NCI-H187 treated with DMSO at 0.1 percent for 48 hours (cell line): ENCODE measurements around the gene DCX.
A peak's percentile ranks its signal among the peaks of the same experiment; 100 is the strongest.

Source experiments
- DNase-seq: peaks from one replicate; lab custom pipeline; 2025; lab: John Stamatoyannopoulos, UW

Gene DCX

GRCh38 chrX:111411983-111412382, at the start of gene DCX:
TSS of gene DCX (minus strand) at chrX:111412192. CDS start at chrX:111410398, 1,794 bp downstream.
- peak; percentile 5 for DNase-seq

- DNase-seq, result no peak
Measured at GRCh38 chrX:111460607-111461006, 48.6 kb upstream of the DCX start.

DNA sequence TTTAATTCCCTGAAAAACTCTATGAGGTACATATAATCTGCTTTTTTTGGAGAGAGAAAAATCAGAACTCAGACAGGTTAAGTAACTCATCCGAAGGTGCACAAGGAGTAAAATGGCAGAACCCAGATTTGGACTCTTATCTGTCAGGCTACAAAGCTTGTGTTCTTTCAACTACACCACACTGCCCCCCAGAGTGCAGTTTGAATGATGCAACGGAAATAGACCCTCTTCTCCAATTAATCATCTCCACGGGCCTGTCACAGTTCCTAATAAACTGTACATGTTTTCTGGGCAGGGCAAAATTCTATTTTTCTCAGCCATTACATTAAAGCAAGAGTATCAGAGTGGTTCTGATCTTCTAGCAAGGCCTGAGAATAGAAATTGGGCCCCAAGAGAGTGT, 35.3 kb upstream of the DCX start:
- no peak for DNase-seq

GRCh38 chrX:111445485-111445884, 33.5 kb upstream of the DCX start:
- DNase-seq, result no peak

DNA sequence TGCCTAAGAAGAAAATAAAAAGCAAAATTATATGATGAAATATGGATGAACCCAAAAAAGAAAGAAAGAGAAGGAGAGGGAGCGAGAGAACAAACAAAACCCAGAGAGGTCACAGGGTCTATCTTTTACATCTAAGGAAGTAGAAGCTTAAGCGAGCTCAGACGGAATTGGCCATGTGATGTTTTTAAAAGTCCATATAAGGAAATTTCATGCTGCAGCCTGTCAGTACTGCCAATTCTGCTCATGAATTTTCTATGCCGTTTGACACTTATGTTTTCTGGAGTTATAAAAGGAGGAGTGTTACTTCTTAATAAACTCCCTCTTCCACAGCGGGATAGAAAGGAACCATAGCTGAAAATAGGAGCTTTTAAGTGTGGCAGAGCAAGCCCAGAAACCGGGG, 32.9 kb upstream of the DCX start:
- DNase-seq, result no peak

- DNase-seq, result no peak
Measured at GRCh38 chrX:111443946-111444345, 32.0 kb upstream of the DCX start.

DNA sequence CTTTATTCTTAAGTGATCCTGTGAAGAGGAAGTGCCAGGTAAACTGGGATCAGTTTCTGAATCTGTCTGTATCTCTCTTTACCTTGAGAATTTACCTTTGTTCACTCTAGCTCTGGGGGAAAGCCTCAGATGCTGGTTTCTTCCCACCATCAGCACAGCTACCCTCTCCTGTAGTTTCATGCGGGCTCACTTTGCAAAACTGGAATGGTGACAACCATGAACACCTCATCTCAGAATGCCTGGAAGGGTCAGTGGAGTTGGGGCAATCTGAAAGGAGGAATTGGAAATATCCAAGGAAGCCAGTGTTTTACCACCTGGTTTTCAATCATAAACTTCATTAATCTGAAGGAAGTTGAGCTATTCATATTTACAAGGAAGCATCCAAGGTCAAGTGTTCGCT, 30.8 kb upstream of the DCX start:
- no peak for DNase-seq

DNA sequence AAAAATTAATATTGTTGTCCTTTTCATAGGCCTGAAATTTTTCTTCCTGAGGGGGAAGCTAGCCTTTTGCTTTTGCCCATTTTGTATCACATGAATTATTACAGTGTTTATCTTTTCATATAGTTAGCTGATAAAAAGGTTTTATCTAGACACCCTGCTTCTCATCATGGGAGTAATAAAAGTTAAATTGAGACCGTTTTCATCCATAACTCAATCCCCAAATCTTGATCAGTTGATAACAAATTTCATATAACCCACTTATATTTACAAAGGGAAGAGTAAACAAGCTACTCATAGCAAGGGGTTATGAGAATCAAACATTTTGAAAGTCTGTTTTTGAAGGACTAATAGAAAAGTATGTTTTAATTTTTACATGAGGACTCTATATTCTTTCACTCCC, 23.5 kb upstream of the DCX start:
- no peak for DNase-seq

- peak; percentile 26 for DNase-seq
Measured at GRCh38 chrX:111431001-111431400, 19.0 kb upstream of the DCX start.

- DNase-seq, result no peak
Measured at GRCh38 chrX:111411557-111411956, 435 bp downstream of the DCX start.

DNA sequence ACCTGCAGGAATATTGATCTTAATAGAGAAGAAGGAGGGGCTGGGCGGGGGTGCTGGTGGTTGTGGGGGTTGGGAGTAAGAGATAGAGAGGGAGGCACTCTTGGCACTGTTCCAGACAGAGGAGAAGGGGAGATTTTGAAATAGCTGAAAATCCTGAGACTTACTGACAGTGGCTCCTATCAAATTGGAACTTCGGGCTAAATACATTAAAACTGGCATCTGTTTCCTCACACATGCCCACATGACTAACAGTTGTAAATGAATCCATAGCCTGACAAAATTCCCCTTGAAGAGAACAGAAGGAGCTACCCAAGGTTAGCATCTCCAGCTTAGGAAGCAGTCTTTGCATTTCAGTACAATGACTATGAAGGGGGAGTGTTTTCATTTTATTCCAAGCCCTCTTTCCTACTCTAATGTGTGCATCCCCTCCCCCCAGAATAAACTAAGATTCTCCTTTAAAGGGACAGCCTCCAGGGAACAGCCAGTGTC, 1.4 kb downstream of the DCX start:
- no peak for DNase-seq

- no peak for DNase-seq
Measured at GRCh38 chrX:111409326-111409725, 2.7 kb downstream of the DCX start.

GRCh38 chrX:111407948-111408347, 4.0 kb downstream of the DCX start:
- no peak for DNase-seq

DNA sequence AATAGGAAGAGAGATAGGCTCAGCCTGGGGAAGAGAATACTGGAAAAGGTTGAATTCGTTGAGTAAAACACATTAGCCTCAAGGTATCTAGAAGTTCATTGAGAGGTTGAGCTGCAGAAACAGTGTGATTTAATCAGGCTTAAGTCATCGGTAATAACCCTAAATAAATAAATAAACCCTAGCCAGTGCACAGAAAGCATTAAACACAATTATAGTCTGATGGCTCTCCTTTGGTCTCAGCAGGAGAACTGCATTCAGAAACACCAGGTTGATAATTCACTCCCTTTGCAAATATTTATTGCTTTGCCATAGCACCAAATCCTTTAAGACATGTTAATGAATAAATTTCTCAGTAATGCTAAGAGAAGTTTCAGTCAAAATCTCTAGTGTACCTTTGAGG, 9.6 kb downstream of the DCX start:
- DNase-seq, result no peak

DNA sequence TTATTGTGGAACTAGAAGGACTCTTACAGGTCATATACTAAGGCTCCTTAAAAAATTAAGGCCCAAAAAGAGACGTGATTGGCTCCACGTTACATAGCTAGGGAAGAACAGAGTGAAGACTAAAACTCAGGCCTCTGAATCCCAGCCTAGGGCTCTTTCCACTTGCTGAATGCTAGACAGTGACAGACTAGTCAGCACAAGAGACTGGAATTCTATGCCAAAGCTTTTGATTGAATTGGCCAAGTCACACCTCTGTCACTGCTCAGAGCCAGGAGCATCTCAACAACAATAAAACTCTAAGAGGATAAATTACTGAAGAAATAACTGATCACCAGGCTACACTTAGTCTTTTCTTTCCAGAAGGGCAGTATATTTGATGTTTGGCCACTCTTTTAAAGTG, 16.8 kb downstream of the DCX start:
- DNase-seq, result no peak

DNA sequence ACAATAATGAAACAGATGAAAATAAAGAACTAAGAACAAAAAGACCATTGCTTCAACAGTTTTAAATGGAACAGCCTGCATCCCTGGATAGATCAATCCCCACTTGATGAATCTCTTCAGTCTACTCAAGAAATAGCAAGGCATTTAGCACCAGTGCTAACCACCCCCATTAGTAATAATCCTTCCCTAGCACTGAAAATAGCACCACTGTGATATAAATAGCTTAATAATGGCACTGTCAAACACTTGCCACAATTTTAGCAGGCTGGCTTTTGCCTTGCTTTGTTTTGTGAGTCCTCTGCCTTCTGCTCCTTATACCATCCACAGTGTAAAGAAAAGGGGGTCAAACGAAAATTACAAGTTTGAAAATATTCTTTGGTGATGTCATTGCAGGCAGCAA, 17.4 kb downstream of the DCX start:
- no peak for DNase-seq

DNA sequence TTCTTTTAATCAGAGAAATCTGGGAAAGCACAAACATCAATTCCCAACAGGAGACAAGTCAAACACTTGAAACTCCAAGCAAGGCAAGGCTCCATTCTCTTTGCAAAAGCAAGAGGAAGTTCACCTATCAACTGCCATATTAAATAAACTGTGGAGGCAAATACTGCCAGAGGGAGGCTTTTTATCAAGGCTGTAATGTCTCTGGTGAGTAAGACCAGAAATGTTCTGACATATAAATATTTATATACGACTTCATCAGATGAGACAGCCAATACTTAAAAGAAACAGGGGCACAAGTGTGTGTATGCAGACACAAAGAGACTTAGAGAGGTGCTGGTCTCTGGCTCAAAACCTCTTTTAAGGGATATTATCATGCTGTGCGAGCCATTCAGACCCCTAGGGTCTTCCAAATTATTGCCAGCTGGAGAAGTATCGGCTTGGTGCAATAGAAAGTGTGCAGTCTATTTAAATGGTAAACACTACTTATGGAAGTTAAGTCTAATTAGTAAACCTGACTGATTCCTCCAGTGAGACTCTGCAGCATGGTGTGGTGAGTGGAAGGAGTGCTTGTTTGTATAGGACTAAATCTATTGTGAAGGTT, 24.4 kb downstream of the DCX start:
- no peak for DNase-seq

DNA sequence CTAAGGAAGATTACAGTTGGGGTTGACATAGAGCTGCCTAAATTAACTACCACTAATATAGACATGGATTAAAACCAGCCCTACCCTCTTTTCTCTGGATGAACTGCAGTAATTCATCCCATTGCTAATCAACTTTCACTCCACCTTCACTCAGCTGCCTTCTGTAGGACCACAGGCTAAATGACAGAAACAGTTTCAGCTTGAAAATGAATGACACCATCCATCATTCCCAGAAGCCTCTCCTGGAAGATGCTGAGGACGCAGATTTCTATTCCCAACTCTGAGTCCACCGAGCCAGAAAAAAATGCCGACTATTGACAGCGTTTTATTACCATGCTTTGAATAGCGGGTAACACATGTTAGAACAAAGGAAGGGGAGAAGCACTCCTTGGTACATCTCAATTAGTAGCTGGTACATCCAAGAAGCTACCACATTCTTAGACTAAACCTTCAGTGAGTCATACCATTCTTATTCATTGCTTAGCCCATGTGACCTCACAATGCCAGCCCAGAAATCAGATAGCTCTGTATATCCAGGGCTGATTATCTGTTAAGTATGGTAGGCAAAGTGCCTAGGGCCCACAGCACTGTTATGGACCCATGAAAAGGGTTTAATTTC, 25.3 kb downstream of the DCX start:
- DNase-seq, result no peak

GRCh38 chrX:111386077-111386476, 25.9 kb downstream of the DCX start:
- no peak for DNase-seq

DNA sequence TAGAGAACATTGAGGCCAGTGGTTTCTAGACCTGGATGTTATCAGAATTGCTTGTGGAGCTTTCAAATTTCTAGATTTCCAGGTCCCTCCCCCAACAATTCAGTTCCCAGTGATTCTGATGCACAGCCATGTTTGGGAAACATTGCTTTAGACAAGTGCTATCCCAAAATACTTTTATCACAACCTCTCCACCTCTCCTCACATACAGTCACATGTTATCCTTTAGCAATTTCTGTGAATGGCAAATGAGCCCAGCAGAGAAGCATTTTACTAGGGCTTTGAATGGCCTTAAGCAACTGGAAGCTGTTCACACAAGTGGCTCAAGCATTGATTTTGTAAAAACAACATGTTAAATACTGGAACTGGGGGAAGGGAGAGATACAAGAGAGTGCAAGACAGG, 29.7 kb downstream of the DCX start:
- no peak for DNase-seq

DNA sequence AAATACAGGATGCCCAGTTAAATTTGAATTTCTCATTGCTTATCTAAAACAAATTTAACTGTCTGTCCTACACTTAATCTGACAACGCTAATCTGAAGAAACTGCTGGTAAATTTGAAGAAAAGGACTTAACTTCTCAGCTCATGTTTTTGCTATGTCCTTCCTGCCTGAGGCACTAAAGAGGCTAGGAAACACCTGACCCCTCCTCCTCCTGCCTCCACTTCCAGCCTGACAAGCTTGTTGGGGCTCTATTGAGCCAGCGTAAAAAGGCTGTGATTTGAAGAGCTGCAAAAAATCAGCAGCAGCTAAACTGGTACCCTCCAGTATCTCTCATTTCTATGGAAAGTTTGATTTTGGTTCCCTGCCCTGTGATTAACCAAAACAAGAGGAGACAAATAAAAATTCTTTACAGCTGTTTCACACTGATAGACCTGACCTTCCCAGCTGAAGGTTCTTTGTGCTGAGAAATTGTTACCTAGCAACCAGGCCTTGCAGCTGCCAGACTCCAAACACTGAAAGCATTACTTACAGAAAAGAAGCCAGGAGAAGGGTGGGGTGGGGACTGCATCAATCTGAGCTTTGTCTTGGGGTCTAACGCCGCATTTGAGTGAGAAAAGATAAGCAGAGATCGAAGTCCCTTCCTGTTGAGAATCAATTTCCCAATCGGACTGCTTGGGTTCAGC, 35.0 kb downstream of the DCX start:
- peak; percentile 44 for DNase-seq

DNA sequence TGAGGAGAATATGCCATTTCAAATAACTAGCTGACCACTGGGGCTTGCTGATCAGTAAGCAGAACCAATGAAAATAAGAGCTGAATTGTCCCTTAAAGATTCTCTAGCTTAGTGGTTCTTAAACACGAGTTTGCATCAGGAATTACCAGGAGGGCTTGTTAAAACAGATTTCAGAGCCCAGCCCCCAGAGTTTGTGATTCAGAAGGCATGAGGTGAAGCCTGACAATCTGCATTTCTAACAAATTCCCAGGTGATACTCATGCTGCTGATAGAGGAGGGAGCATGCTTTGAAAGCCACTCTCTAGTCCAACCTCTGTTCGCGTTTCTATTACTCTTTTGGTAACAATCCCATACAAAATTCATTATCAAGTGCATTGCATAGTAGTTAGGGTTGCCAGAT, 35.5 kb downstream of the DCX start:
- DNase-seq, result no peak

DNA sequence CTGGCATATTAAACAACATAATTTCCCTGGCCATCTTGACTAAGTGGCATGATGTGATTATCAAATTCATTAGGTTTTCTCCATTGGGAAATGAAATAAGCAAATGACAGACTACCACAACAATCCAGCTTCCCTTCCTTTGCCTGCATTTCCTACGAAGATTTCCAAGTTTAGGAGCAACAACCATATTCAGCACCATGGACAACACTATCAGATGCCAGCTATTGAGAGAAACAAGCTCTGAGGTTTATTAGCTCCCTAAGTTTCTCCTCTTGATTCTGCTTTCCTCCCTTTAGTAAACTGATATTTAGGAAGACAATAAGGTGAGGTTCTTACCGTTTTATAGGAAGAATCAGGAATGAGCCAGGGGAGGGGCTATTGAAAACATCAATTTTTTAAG, 36.2 kb downstream of the DCX start:
- DNase-seq, result no peak

GRCh38 chrX:111372086-111372485, 39.9 kb downstream of the DCX start:
- no peak for DNase-seq
